LoVo (cell line): ENCODE data around the gene OR4C45.
"Not testable (repeated sequence)": the region's sequence is repeated elsewhere in the genome, so short reads cannot be mapped to it uniquely, and the experiment has no call there.

Experiments
- DNase-seq: peaks from one replicate; pipeline ENCODE4 v3.0.0-alpha.2; 2016; ENCODE audit warnings: low spot score

Gene OR4C45

GRCh38 chr11:50032574-50032973 is at the start of gene OR4C45:
Gene OR4C45 (plus strand): TSS chr11:50032874.
- DNase-seq, result no peak

- DNase-seq, result peak; percentile 54
These were observed 37.1 kb upstream of the OR4C45 start for GRCh38 chr11:49995565-49995964.

GRCh38 chr11:50030193-50030592 is 2.5 kb upstream of the OR4C45 start:
- DNase-seq, result no peak

- not testable (repeated sequence) for DNase-seq
These were observed 3.6 kb downstream of the OR4C45 start for GRCh38 chr11:50036239-50036638.

GRCh38 chr11:50037251-50037650 is 4.6 kb downstream of the OR4C45 start:
- DNase-seq, result peak; percentile 1

- DNase-seq, result no peak
These were observed 12.0 kb downstream of the OR4C45 start for GRCh38 chr11:50044647-50045046.

GRCh38 chr11:50063056-50063455 is 30.4 kb downstream of the OR4C45 start:
- not testable (repeated sequence) for DNase-seq

- no peak for DNase-seq
These were observed 37.7 kb downstream of the OR4C45 start for GRCh38 chr11:50070389-50070788.

- DNase-seq, result no peak
These were observed 39.0 kb downstream of the OR4C45 start for GRCh38 chr11:50071584-50072225.

- no peak for DNase-seq
These were observed 39.8 kb downstream of the OR4C45 start for GRCh38 chr11:50072226-50073112.

GRCh38 chr11:50073113-50074105 is 40.7 kb downstream of the OR4C45 start:
- DNase-seq, result no peak

- no peak for DNase-seq
These were observed 41.5 kb downstream of the OR4C45 start for GRCh38 chr11:50074161-50074560.

- no peak for DNase-seq
These were observed 43.2 kb downstream of the OR4C45 start for GRCh38 chr11:50075856-50076255.

- DNase-seq, result no peak
These were observed 44.9 kb downstream of the OR4C45 start for GRCh38 chr11:50077526-50077925.

- DNase-seq, result no peak
These were observed 45.3 kb downstream of the OR4C45 start for GRCh38 chr11:50078001-50078400.

- DNase-seq, result not testable (repeated sequence)
These were observed 46.3 kb downstream of the OR4C45 start for GRCh38 chr11:50078946-50079345.

GRCh38 chr11:50080256-50080655 is 47.6 kb downstream of the OR4C45 start:
- no peak for DNase-seq
